HepG2 (cell line): ENCODE results near the gene DHRS13. TPM values are rescaled to one million over a fixed set of nuclear protein-coding genes. Genes with fewer than 3 reads are reported as not detected.

Source experiments
- ARNT ChIP-seq: fragments of 450-650 bp; IDR thresholded peaks from 2 replicates; pipeline ENCODE4 v1.6.1; 2017
- ATRX ChIP-seq: sonication (generic); formaldehyde crosslinking; IDR thresholded peaks from 2 replicates; pipeline ENCODE4 v1.4.0; 2020; ENCODE audit warnings: missing genetic modification reagents, borderline replicate concordance
- CBX2 ChIP-seq, 2 experiments: fragments of 200-600 bp in 1 of 2; sonication (generic); formaldehyde crosslinking in 1 of 2; IDR thresholded peaks; 2 replicates each; pipeline versions ENCODE4 v1.7.0 to v1.8.1; 2018 to 2022; ENCODE audit warnings: low read depth in 2 of 2, low read length in 1 of 2, mild to moderate bottlenecking in 1 of 2, missing genetic modification reagents in 1 of 2
- FOXK1 ChIP-seq: sonication (generic); formaldehyde crosslinking; IDR thresholded peaks from 2 replicates; pipeline ENCODE4 v1.4.0; 2020; ENCODE audit warnings: low read depth, missing genetic modification reagents, borderline replicate concordance
- FUBP1 ChIP-seq: sonication (generic); formaldehyde crosslinking; IDR thresholded peaks from 2 replicates; pipeline ENCODE4 v1.5.1; 2020; ENCODE audit warnings: missing genetic modification reagents, mild to moderate bottlenecking, borderline replicate concordance
- GATAD1 ChIP-seq: IDR thresholded peaks from 2 replicates; pipeline ENCODE4 v1.6.1; 2016; ENCODE audit warnings: missing genetic modification reagents, missing compliant biosample characterization
- GLI4 ChIP-seq: sonication (generic); formaldehyde crosslinking; IDR thresholded peaks from 2 replicates; pipeline ENCODE4 v1.5.1; 2020; ENCODE audit warnings: missing genetic modification reagents, mild to moderate bottlenecking, moderate library complexity, borderline replicate concordance
- KDM3A ChIP-seq: IDR thresholded peaks from 2 replicates; pipeline ENCODE4 v1.6.1; 2018; ENCODE audit warnings: low read depth, missing compliant biosample characterization
- PHF21A ChIP-seq: sonication (generic); formaldehyde crosslinking; IDR thresholded peaks from 2 replicates; pipeline ENCODE4 v1.5.0; 2020; ENCODE audit warnings: mild to moderate bottlenecking, missing genetic modification reagents
- PREB ChIP-seq: sonication (generic); formaldehyde crosslinking; IDR thresholded peaks from 2 replicates; pipeline ENCODE4 v1.4.0; 2020; ENCODE audit warnings: missing genetic modification reagents
- RELA ChIP-seq: sonication (generic); formaldehyde crosslinking; IDR thresholded peaks from 2 replicates; pipeline ENCODE4 v1.4.0; 2020; ENCODE audit warnings: missing genetic modification reagents
- SALL1 ChIP-seq: sonication (generic); formaldehyde crosslinking; IDR thresholded peaks from 2 replicates; pipeline ENCODE4 v1.8.0; 2022; ENCODE audit warnings: mild to moderate bottlenecking, missing genetic modification reagents
- TFDP1 ChIP-seq: IDR thresholded peaks from 2 replicates; pipeline ENCODE4 v1.6.1; 2016; ENCODE audit warnings: missing compliant biosample characterization, missing genetic modification reagents, borderline replicate concordance
- ZBTB34 ChIP-seq: sonication (generic); formaldehyde crosslinking; IDR thresholded peaks from 2 replicates; pipeline ENCODE4 v1.8.0; 2022; ENCODE audit warnings: mild to moderate bottlenecking, missing genetic modification reagents
- ZBTB38 ChIP-seq: sonication (generic); formaldehyde crosslinking; IDR thresholded peaks from 2 replicates; pipeline ENCODE4 v1.5.1; 2020; ENCODE audit warnings: mild to moderate bottlenecking, missing genetic modification reagents
- ZFP36L1 ChIP-seq: sonication (generic); formaldehyde crosslinking; IDR thresholded peaks from 2 replicates; pipeline ENCODE4 v1.8.0; 2022; ENCODE audit warnings: mild to moderate bottlenecking, missing genetic modification reagents, moderate library complexity
- ZFP37 ChIP-seq: sonication (generic); formaldehyde crosslinking; IDR thresholded peaks from 2 replicates; pipeline ENCODE4 v1.4.0; 2020; ENCODE audit warnings: missing genetic modification reagents, borderline replicate concordance
- ZNF101 ChIP-seq: sonication (generic); formaldehyde crosslinking; IDR thresholded peaks from 2 replicates; pipeline ENCODE4 v1.4.0; 2020; ENCODE audit warnings: mild to moderate bottlenecking, low read depth, missing genetic modification reagents, borderline replicate concordance
- ZNF124 ChIP-seq: sonication (generic); formaldehyde crosslinking; IDR thresholded peaks from 2 replicates; pipeline ENCODE4 v1.4.0; 2020; ENCODE audit warnings: missing genetic modification reagents
- ZNF503 ChIP-seq: sonication (generic); formaldehyde crosslinking; IDR thresholded peaks from 2 replicates; pipeline ENCODE4 v1.4.0; 2020; ENCODE audit warnings: missing genetic modification reagents
- ZNF747 ChIP-seq: sonication (generic); formaldehyde crosslinking; IDR thresholded peaks from 2 replicates; pipeline ENCODE4 v1.8.1; 2023; ENCODE audit warnings: missing genetic modification reagents, mild to moderate bottlenecking, borderline replicate concordance
- ZNF773 ChIP-seq: sonication (generic); formaldehyde crosslinking; IDR thresholded peaks from 2 replicates; pipeline ENCODE4 v1.4.0; 2020; ENCODE audit warnings: missing genetic modification reagents, borderline replicate concordance
- ZNF850 ChIP-seq: sonication (generic); formaldehyde crosslinking; conservative IDR thresholded peaks from 2 replicates; pipeline ENCODE4 v1.9.0; 2021; ENCODE audit warnings: mild to moderate bottlenecking, missing genetic modification reagents
- polyA plus RNA-seq, 8 experiments: library from polyadenylated mRNA; depleted of rRNA in 3 of 8; stranded (reverse) in 7 of 8; unstranded in 1 of 8; fragments of >200 nt; fragmentation: Illumina TruSeq in 4 of 8; extraction: Trizol in 4 of 8; gene quantifications; 2 replicates each; pipeline versions ENCODE4 v1.2.1 to v1.2.3, GENCODE V29; 2011 to 2016; ENCODE audit warnings: low read depth in 4 of 8, missing spikeins in 1 of 8, mixed read lengths in 1 of 8; ENCODE audit not compliant: insufficient read depth in 1 of 8
- total RNA-seq, 5 experiments: library from RNA; depleted of rRNA; stranded (reverse); fragments of >200 nt; fragmentation: Illumina TruSeq; extraction: Trizol; gene quantifications; 2 replicates each; pipeline ENCODE4 v1.2.3, GENCODE V29; 2016; ENCODE audit warnings: low read depth in 1 of 5

Gene DHRS13
- total and polyA plus RNA-seq, 2 of the 13 experiments (the other 11 are each of a cell fraction or from before 2014, with no cell fraction given), result 11.8 to 12.6 TPM

- TF ChIP-seq FUBP1 (CRISPR knock-in tag) (no peak), ZNF747 (CRISPR knock-in tag) (no peak), PHF21A (peak; percentile 64; the same call in 1 of the 2 replicates), ZFP36L1 (CRISPR knock-in tag) (no peak), ZNF101 (CRISPR knock-in tag) (no peak), ZNF124 (no peak), ZBTB38 (CRISPR knock-in tag) (no peak), ATRX (CRISPR knock-in tag) (no peak), GLI4 (CRISPR knock-in tag) (no peak), GATAD1 (CRISPR knock-in tag) (no peak), ZNF503 (CRISPR knock-in tag) (no peak), ZNF850 (CRISPR knock-in tag) (no peak), TFDP1 (CRISPR knock-in tag) (no peak), ARNT (no peak), CBX2 (IDR thresholded peaks at IDR 0.05; ENCODE audit: low read depth, low read length) (no peak), CBX2 (CRISPR knock-in tag; IDR thresholded peaks at IDR 0.05; ENCODE audit: low read depth) (no peak), ZNF773 (CRISPR knock-in tag) (no peak), FOXK1 (no peak), ZFP37 (CRISPR knock-in tag) (no peak), ZBTB34 (CRISPR knock-in tag) (0 out of 2 replicates have a peak, but pooled peaks have one; percentile 23), SALL1 (CRISPR knock-in tag) (peak; percentile 44; the same call in 1 of the 2 replicates), KDM3A (CRISPR knock-in tag) (no peak), PREB (CRISPR knock-in tag) (no peak), RELA (CRISPR knock-in tag) (no peak)
These were observed 5.8 kb upstream of the DHRS13 start (continued) for GRCh38 chr17:28908640-28909167.
